ENCODE measurements around the gene MAN2B2.

Gene MAN2B2

GRCh38 chr4:6592804-6593563, 18.0 kb downstream of the MAN2B2 start:
- no peak overlapping the region for H2BK12ac ChIP-seq (ENCODE audit: low read length)
- no peak overlapping the region for H3K14ac ChIP-seq (ENCODE audit: low read length)
- no peaks in the 10 kb centered on the region for H3K27me3 ChIP-seq (ENCODE audit: control insufficient read depth in 3 of 3, insufficient read depth in 3 of 3, low read depth in 1 of 3, low read length in 3 of 3)
- H3K4me2 ChIP-seq (ENCODE audit: insufficient read depth, low read length, poor library complexity, severe bottlenecking), result no peak overlapping the region
- no peak overlapping the region for H3K4me3 ChIP-seq (ENCODE audit: low read length in 2 of 2)
- H3K79me1 ChIP-seq (ENCODE audit: low read depth, low read length), result no peaks in the 10 kb centered on the region
- H2BK15ac ChIP-seq (ENCODE audit: low read length), result no peak overlapping the region
- H3K9me3 ChIP-seq (replicated peaks in 1 of 2; ENCODE audit: control insufficient read depth in 2 of 2, insufficient read depth in 1 of 2, low read depth in 1 of 2, low read length in 2 of 2), result no peaks in the 10 kb centered on the region
- no CpG with 5 or more reads among the region's 16 CpGs for WGBS, 2 donors (ENCODE audit: extremely low coverage in 2 of 2, insufficient read length in 2 of 2, insufficient replicate concordance in 1 of 2)
- peak overlapping the region; percentile 42 for H3K18ac ChIP-seq (ENCODE audit: low read length)
- no peak overlapping the region for H3K4ac ChIP-seq (ENCODE audit: low read length)
- H3K23ac ChIP-seq (ENCODE audit: low read depth, low read length, poor library complexity), result no peak overlapping the region
- no peak for DNase-seq (ENCODE audit: low spot score)
- H2BK5ac ChIP-seq (ENCODE audit: low read length), result peak overlapping the region; percentile 26
- no peak overlapping the region for H2BK120ac ChIP-seq (ENCODE audit: low read depth, low read length)
- H3K27ac ChIP-seq (replicated peaks; ENCODE audit: low read length), result no peak overlapping the region
- H4K91ac ChIP-seq (ENCODE audit: low read depth, low read length, poor library complexity), result no peak overlapping the region
- H2AFZ ChIP-seq (ENCODE audit: low read length), result no peak overlapping the region
- H3K4me1 ChIP-seq (ENCODE audit: control insufficient read depth in 2 of 2, insufficient read depth in 1 of 2, low read depth in 1 of 2, low read length in 2 of 2), result no peaks in the 10 kb centered on the region
- no peak overlapping the region for H3K9ac ChIP-seq (ENCODE audit: low read depth, low read length, poor library complexity)
- H3K36me3 ChIP-seq (replicated peaks in 1 of 2; ENCODE audit: control insufficient read depth in 2 of 2, insufficient read depth in 2 of 2, low read length in 2 of 2), result peaks cover 0 to 3% of the 10 kb centered on the region in 2 donors
- peak overlapping the region; percentile 47 for H2AK5ac ChIP-seq (ENCODE audit: low read depth, low read length)
- no peak overlapping the region for H4K8ac ChIP-seq (ENCODE audit: low read depth, low read length)

- Histone ChIP-seq H3K79me1 (ENCODE audit: low read depth, low read length) (no peaks in the 10 kb centered on the region), H3K36me3 (replicated peaks in 1 of 2; ENCODE audit: control insufficient read depth in 2 of 2, insufficient read depth in 2 of 2, low read length in 2 of 2) (peaks cover 0 to 3% of the 10 kb centered on the region in 2 donors), H3K9me3 (replicated peaks in 1 of 2; ENCODE audit: control insufficient read depth in 2 of 2, insufficient read depth in 1 of 2, low read depth in 1 of 2, low read length in 2 of 2) (no peaks in the 10 kb centered on the region), H4K8ac (ENCODE audit: low read depth, low read length) (peak overlapping the region; percentile 48), H3K27ac (replicated peaks; ENCODE audit: low read length) (no peak overlapping the region), H4K91ac (ENCODE audit: low read depth, low read length, poor library complexity) (no peak overlapping the region), H3K27me3 (ENCODE audit: control insufficient read depth in 3 of 3, insufficient read depth in 3 of 3, low read depth in 1 of 3, low read length in 3 of 3) (no peaks in the 10 kb centered on the region), H2BK15ac (ENCODE audit: low read length) (no peak overlapping the region), H3K14ac (ENCODE audit: low read length) (no peak overlapping the region), H3K18ac (ENCODE audit: low read length) (no peak overlapping the region), H3K4me3 (ENCODE audit: low read length in 2 of 2) (no peak overlapping the region), H3K4ac (ENCODE audit: low read length) (no peak overlapping the region), H3K4me2 (ENCODE audit: insufficient read depth, low read length, poor library complexity, severe bottlenecking) (no peak overlapping the region), H3K23ac (ENCODE audit: low read depth, low read length, poor library complexity) (no peak overlapping the region), H2AFZ (ENCODE audit: low read length) (no peak overlapping the region), H3K4me1 (ENCODE audit: control insufficient read depth in 2 of 2, insufficient read depth in 1 of 2, low read depth in 1 of 2, low read length in 2 of 2) (no peaks in the 10 kb centered on the region), H2BK120ac (ENCODE audit: low read depth, low read length) (no peak overlapping the region), H2BK12ac (ENCODE audit: low read length) (no peak overlapping the region), H3K9ac (ENCODE audit: low read depth, low read length, poor library complexity) (no peak overlapping the region), H2BK5ac (ENCODE audit: low read length) (peak overlapping the region; percentile 66), H2AK5ac (ENCODE audit: low read depth, low read length) (no peak overlapping the region)
- no peak for DNase-seq (ENCODE audit: low spot score)
- WGBS, 2 donors (ENCODE audit: extremely low coverage in 2 of 2, insufficient read length in 2 of 2, insufficient replicate concordance in 1 of 2), result no CpG with 5 or more reads among the region's 22 CpGs
Measured at GRCh38 chr4:6594341-6594740, 19.4 kb downstream of the MAN2B2 start.

GRCh38 chr4:6594826-6595355, 19.9 kb downstream of the MAN2B2 start:
- Histone ChIP-seq H3K9me3 (replicated peaks in 1 of 2; ENCODE audit: control insufficient read depth in 2 of 2, insufficient read depth in 1 of 2, low read depth in 1 of 2, low read length in 2 of 2) (no peaks in the 10 kb centered on the region), H3K4me2 (ENCODE audit: insufficient read depth, low read length, poor library complexity, severe bottlenecking) (no peak overlapping the region), H2BK15ac (ENCODE audit: low read length) (no peak overlapping the region), H2BK12ac (ENCODE audit: low read length) (peak overlapping the region; percentile 58), H3K36me3 (replicated peaks in 1 of 2; ENCODE audit: control insufficient read depth in 2 of 2, insufficient read depth in 2 of 2, low read length in 2 of 2) (peaks cover 0 to 3% of the 10 kb centered on the region in 2 donors), H3K14ac (ENCODE audit: low read length) (peak overlapping the region; percentile 47), H3K27ac (replicated peaks; ENCODE audit: low read length) (no peak overlapping the region), H2AK5ac (ENCODE audit: low read depth, low read length) (peak overlapping the region; percentile 46), H3K9ac (ENCODE audit: low read depth, low read length, poor library complexity) (no peak overlapping the region), H3K23ac (ENCODE audit: low read depth, low read length, poor library complexity) (peak overlapping the region; percentile 65), H2BK5ac (ENCODE audit: low read length) (peak overlapping the region; percentile 66), H4K8ac (ENCODE audit: low read depth, low read length) (no peak overlapping the region), H3K4me1 (ENCODE audit: control insufficient read depth in 2 of 2, insufficient read depth in 1 of 2, low read depth in 1 of 2, low read length in 2 of 2) (no peaks in the 10 kb centered on the region), H3K4ac (ENCODE audit: low read length) (peak overlapping the region; percentile 53), H3K4me3 (ENCODE audit: low read length in 2 of 2) (no peak overlapping the region), H4K91ac (ENCODE audit: low read depth, low read length, poor library complexity) (no peak overlapping the region), H3K79me1 (ENCODE audit: low read depth, low read length) (no peaks in the 10 kb centered on the region), H3K18ac (ENCODE audit: low read length) (no peak overlapping the region), H2BK120ac (ENCODE audit: low read depth, low read length) (no peak overlapping the region), H2AFZ (ENCODE audit: low read length) (no peak overlapping the region), H3K27me3 (ENCODE audit: control insufficient read depth in 3 of 3, insufficient read depth in 3 of 3, low read depth in 1 of 3, low read length in 3 of 3) (no peaks in the 10 kb centered on the region)
- no CpG with 5 or more reads among the region's 7 CpGs for WGBS, 2 donors (ENCODE audit: extremely low coverage in 2 of 2, insufficient read length in 2 of 2, insufficient replicate concordance in 1 of 2)
- DNase-seq (ENCODE audit: low spot score), result no peak

- Histone ChIP-seq H2BK120ac (ENCODE audit: low read depth, low read length) (no peak overlapping the region), H3K4ac (ENCODE audit: low read length) (no peak overlapping the region), H3K9ac (ENCODE audit: low read depth, low read length, poor library complexity) (no peak overlapping the region), H3K27me3 (ENCODE audit: control insufficient read depth in 3 of 3, insufficient read depth in 3 of 3, low read depth in 1 of 3, low read length in 3 of 3) (no peaks in the 10 kb centered on the region), H3K4me1 (ENCODE audit: control insufficient read depth in 2 of 2, insufficient read depth in 1 of 2, low read depth in 1 of 2, low read length in 2 of 2) (no peaks in the 10 kb centered on the region), H2BK12ac (ENCODE audit: low read length) (no peak overlapping the region), H3K27ac (replicated peaks; ENCODE audit: low read length) (no peak overlapping the region), H4K8ac (ENCODE audit: low read depth, low read length) (no peak overlapping the region), H2BK15ac (ENCODE audit: low read length) (no peak overlapping the region), H3K23ac (ENCODE audit: low read depth, low read length, poor library complexity) (peak overlapping the region; percentile 60), H2BK5ac (ENCODE audit: low read length) (no peak overlapping the region), H3K79me1 (ENCODE audit: low read depth, low read length) (no peaks in the 10 kb centered on the region), H3K18ac (ENCODE audit: low read length) (no peak overlapping the region), H3K14ac (ENCODE audit: low read length) (peak overlapping the region; percentile 71), H2AFZ (ENCODE audit: low read length) (no peak overlapping the region), H4K91ac (ENCODE audit: low read depth, low read length, poor library complexity) (no peak overlapping the region), H3K4me2 (ENCODE audit: insufficient read depth, low read length, poor library complexity, severe bottlenecking) (no peak overlapping the region), H3K36me3 (replicated peaks in 1 of 2; ENCODE audit: control insufficient read depth in 2 of 2, insufficient read depth in 2 of 2, low read length in 2 of 2) (peaks cover 0 to 3% of the 10 kb centered on the region in 2 donors), H2AK5ac (ENCODE audit: low read depth, low read length) (no peak overlapping the region), H3K4me3 (ENCODE audit: low read length in 2 of 2) (no peak overlapping the region), H3K9me3 (replicated peaks in 1 of 2; ENCODE audit: control insufficient read depth in 2 of 2, insufficient read depth in 1 of 2, low read depth in 1 of 2, low read length in 2 of 2) (no peaks in the 10 kb centered on the region)
- DNase-seq (ENCODE audit: low spot score), result no peak
- WGBS, 2 donors (ENCODE audit: extremely low coverage in 2 of 2, insufficient read length in 2 of 2, insufficient replicate concordance in 1 of 2), result no CpG with 5 or more reads among the region's 16 CpGs
Measured at GRCh38 chr4:6595897-6596537, 21.0 kb downstream of the MAN2B2 start.
